SHP77 treated with DMSO at 0.1 percent for 48 hours (cell line): ENCODE data around the gene EIF2D.
"Not testable (repeated sequence)": the region's sequence is repeated elsewhere in the genome, so short reads cannot be mapped to it uniquely, and the experiment has no call there.

Experiments used
- DNase-seq: peaks from one replicate; lab custom pipeline; 2025; lab: John Stamatoyannopoulos, UW

EIF2D gene, protein sequence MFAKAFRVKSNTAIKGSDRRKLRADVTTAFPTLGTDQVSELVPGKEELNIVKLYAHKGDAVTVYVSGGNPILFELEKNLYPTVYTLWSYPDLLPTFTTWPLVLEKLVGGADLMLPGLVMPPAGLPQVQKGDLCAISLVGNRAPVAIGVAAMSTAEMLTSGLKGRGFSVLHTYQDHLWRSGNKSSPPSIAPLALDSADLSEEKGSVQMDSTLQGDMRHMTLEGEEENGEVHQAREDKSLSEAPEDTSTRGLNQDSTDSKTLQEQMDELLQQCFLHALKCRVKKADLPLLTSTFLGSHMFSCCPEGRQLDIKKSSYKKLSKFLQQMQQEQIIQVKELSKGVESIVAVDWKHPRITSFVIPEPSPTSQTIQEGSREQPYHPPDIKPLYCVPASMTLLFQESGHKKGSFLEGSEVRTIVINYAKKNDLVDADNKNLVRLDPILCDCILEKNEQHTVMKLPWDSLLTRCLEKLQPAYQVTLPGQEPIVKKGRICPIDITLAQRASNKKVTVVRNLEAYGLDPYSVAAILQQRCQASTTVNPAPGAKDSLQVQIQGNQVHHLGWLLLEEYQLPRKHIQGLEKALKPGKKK

DNA sequence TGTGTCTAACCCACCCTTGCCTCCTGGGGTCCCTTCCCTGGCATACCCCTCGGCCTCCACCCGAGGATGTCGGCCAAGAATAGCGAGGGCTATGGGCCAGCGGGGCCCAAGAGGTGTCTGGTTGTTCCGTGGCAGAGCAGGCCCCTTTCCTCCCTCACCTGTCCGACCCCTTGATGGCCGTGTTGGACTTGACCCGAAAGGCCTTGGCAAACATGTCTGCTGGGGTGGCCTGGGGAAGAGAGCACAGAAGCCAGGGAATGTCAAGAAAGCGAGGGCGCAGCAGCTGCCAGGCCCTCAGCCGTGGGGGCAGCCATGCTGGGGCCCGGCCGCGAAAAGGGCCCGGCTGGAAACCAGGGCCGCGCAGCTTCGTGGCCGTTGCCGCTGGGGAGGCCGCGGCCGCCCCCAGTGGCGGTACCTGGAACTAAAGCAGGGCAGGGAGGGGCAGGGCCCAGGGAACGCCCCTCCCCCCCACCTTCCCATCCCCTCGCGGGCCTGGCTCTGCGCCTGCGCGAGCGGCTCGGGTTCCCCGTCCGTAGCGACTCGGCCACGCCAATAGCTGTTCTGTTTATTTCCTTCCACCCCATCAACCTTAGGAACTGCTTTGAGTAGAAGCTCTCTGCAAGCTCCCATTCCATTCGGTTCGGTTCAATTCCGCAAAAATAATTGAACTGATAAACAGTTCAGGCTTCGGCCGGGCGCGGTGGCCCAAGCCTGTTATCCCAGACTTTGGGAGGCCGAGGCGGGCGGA lies at the start of gene EIF2D:
TSS of gene EIF2D (minus strand) at position 337 of the 748 bp plus-strand sequence. CDS start at position 214, 123 bp downstream.
- DNase-seq, result peak; percentile 76

DNA sequence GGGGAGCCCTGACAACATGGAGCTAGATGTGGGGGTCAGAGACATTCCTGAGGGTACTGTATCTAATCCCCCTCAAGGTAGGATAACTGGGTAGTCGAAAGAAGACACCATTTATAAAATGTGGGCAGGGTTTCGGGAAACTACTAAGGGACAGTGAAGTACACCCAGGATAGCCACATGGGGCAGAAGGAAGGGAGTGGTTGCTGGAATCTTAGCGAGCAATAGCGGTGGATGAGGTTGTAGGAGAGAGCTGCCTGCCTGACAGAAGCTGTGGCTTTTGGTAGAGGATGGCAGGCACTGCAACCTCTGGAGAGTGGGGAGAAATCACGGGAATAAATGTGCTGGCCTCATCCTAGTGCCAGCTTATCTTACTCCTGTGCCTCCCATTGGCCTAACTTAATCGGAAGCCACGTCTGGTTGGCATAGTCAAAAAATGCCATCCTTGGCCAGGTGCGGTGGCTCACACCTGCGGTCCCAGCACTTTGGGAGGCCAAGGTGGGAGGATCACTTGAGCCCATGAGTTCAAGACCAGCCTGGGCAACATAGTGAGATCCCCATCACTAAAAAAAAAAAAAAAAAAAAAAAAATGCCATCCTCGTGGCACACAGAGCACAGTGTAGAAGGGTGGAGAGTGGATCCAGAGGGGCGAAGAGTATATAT lies 49.0 kb upstream of the EIF2D start:
- no peak for DNase-seq

DNA sequence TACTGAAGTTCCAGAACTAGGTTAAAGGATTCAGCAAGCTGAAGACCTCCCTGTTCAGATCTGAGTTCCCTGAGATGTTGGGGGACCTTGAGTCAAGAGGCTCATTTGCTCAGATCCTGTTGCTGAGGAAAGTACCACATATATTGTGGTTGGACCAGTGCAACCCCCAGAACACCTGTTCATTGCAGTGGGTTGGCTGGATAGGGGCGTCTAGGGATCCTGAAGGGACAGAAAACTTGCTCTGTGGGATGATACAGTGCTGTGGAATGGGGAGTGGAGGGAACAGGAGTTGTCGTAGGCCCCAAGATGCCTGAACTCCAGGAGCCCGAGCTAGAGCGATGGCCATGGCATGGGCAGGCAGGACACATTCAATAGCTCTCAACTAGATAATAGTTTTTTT lies 47.9 kb upstream of the EIF2D start:
- no peak for DNase-seq

DNA sequence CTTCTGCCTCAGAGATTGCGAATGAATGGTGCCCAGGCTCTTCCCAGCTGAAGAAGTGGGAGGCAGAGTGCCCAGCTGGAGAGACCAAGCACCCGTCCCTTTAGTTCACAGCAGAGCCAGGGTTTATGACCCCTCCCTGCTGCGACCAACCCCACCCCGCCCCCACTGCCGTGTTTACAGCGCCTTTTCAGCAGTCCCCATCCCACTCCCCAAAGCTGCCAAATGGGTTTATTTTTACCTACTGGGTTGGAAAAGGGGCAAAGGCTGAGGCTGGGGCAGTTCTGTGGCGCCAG lies 46.7 kb upstream of the EIF2D start:
- DNase-seq, result no peak

DNA sequence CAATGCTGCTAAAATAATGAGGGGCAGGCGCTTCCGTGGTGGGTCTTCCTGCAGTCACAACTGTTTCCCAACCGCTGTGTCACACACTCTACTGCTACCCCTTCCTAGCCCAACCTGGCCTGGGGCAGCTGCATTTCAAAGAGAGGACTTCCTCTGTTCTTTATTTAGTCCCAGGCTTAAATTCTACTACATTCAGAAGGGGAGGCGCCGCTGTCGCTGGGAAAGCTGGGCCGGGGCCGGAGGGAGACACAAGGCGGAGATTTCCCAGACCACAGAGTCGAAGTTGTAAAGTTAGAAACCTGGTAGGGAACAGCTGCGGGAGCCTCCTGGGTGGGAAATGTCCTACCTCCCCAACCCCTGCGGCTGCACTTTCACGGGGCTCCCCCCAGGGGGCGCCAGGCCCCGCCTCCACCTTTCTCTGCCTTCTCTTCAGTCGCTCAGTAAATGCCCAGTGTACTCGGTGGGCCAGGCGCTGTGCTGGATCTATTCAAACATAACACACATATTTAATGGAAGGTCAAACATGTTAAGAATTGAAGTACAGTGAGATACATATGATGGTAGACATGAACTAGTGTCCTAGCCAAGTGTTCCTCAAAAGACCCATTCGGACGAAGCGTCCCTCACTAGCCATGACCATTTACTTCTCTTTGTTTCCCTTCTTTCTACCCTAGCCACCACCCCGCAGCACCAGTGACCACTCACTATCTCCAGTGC lies 46.2 kb upstream of the EIF2D start:
- no peak for DNase-seq

DNA sequence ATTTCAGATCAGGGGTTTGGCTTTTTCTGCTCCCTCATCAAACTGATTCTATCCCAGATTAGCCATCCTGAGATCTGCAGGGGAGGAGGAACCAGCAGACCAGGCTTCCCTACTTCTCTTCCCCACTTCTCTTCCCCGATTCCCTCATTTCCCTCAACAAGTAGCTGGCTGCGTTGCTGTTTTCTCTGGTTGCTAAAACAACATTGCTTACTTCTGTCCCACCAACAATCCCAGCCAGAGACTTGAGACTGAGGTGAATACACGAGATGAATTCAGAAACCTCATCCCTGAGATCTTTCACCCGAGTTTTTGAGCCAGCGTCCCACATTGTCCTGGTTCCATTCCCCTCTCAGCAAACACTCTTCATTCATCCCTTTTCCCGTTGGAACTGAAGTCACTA lies 45.5 kb upstream of the EIF2D start:
- no peak for DNase-seq

DNA sequence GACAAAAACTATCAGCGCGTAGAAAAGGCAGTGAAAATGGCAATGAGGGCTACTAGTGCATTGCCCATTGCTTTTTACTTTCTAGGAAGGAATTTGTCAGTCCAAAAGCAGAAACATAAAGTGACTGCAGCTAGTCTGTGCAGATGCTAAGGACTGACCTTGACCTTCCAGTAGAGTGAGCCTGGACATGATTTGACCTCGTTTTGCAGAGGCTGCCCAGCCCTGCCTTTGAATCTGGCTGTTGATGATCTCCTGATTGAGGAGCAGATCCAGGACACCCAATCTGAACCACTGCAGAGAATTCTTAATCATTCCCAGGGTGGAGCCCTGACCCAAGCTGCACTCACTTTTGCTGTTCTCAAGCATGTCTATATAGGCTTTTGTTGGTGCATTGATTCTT lies 44.7 kb upstream of the EIF2D start:
- DNase-seq, result no peak

DNA sequence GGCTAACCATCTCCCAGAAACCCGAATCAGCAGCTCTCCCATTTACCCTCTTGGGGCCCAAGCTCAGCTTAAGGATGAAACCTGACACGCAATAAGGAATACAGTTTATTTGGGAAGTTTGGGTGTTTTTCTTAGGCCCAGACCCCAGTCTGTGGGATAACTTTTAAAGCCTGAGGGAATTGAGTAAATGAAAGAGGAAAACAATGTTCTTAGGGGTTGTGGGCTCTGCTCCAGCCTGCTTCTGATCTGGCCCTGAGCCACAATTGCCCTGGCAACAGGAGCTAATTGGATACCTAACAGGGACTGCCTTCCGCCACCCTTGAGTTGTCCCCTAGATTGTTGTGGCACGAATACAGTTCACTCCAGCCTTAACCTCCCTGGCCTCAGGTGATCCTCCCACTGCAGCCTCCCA lies 43.2 kb upstream of the EIF2D start:
- no peak for DNase-seq

DNA sequence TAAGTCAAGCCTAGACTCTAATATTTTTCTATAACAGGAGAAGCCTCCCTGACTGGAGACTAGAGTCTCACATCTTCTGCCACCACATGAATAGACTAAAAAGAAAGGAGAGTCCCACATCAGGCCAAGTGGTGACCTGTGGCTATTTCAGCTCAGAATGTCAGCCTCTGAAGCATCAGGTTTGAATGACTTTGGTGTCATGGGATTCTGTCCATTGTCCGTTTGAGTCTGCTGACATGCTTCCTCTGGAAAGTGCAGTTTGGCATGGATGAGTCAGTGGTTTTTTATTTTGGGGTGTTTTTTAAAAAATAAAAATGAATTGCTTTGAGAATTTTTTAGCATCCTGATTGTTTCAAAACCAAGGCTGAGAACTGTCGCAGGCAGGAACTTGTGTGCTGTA lies 42.6 kb upstream of the EIF2D start:
- DNase-seq, result no peak

DNA sequence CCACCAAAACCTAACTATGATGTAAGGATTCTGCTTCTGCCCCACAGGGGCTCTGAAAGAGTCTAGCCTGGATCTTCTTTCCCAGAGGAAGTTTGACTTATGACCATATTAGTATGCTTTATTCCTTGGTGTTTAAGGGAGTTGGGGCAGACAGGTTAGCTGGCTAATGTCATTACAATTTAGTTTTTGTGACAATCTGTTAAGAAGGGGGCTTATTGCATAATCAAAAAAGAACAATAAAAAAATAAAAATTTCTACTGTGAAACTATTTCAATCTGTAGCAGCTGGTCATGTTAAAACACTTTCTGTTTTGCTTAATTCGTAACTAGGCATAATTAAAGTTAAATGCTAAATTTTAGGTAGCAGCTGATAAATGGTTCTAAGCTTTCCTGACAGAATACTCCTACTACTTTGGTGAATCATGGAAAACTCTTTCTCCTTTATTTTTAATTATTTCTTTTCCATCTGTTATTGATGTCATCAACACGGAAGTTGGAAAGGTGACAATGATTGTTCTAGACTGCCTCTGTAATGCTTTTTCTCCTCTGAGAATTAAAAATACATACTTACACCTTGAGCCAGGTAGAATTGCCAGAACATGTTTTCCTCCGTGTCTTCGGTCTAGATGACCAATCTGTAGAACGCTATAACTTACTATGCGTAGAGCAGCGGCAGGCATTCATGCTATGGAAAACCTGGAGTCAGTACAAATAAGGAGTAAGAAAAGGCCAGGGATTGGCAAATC lies 41.6 kb upstream of the EIF2D start:
- DNase-seq, result no peak

DNA sequence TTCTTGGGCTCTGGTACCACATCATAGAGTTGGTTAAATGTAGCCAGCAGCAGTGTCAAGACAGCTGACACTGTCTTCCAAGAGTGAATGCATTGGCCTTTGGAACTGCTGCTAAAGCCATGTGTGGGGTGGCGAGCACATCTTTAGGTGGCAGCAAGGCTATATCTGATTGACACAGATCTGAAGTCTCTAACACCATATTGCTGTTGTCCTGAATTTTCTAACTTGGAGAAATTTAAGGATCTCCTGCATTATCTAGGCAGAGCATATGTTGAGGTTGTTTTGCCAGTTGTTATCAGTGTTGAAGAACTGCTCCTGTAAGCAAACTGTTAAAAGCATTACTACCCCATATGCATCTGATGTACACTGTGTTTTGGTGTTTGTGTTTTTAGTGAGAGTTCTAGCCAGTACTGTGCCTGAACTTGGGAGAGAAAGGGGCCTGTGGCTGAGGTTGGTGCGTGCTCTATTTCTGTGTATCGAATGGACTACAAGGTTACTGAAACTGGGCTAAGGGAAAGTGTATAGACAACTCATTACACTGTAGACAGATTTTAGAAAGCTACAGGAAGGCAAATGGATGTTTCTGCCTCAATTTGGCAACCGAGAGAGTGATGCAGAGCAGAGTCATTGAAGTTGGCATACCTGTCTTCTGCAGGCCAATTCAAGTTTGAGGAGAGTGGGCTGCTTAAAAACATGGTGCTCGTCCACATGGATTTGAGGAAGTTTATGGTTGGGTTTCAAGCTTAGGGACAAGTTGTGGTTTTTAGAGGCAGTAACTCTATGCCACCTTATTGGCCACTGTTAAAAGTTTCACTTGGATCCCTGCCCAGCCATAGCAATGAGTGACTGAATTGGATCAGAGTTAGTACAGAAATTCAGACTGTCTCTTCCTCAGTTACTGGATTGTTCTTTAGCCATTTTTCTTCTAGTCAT lies 40.0 kb upstream of the EIF2D start:
- no peak for DNase-seq

DNA sequence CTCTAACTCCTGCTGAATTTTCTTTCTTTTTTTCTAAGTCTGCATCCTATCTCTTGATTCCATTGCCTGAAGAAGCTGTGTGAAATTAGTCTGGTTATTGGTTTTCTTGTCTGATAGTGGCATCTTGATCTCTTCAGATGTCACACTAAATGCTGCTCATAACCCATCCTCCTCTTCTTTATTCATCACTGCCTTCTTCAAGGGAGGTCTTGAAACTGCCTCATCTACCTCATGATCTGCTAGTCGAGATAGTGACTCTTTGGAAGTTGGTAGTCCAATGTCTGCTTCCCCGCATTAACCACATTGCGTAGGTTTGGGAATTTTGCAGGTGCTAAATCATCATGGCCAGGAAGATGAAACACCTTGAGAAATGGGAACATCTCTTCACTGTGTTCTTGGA lies 38.7 kb upstream of the EIF2D start:
- DNase-seq, result no peak

DNA sequence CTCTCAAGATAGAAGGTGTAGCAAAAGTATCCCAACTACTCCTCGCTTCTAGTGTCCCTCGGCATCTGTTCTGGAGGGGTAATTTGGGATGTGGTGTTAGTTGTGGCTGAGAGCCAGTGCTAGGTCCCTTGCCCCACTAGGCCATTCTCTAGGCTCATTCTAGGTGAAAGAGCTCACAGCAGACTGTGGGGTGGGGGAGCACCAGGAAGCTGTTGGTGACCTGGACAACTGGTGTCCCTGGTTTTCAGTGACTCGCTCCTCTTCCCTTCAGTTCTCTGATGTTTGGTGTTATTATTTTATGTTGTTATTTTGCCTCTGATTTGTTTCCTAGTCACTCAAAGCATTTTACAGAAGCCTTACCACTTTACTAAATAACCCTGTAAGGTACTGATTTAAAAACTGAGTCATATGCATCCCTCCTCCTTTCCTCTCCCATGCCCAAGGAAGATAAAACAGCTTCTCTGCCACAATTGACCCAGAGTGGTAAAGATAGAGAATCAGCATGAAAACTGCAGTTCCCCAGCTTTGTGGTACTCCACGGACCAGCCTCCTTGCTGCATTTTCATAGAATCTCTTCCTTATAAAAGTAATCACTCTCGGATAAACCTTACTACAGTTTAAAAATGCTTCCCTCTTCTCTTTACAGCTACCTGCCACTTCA lies 37.1 kb upstream of the EIF2D start:
- no peak for DNase-seq

DNA sequence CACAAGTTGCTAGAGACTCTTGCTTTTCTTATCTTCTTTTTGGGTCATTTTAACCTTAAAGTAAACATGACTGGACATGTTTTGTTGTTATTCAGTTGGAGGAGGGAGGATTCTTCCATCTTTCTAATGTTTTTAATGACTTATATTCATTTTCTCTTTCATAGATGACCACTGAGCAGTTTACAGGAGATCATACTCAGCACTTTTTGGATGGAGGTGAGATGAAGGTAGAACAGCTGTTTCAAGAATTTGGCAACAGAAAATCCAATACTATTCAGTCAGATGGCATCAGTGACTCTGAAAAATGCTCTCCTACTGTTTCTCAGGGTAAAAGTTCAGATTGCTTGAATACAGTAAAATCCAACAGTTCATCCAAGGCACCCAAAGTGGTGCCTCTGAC lies 35.0 kb upstream of the EIF2D start:
- no peak for DNase-seq

DNA sequence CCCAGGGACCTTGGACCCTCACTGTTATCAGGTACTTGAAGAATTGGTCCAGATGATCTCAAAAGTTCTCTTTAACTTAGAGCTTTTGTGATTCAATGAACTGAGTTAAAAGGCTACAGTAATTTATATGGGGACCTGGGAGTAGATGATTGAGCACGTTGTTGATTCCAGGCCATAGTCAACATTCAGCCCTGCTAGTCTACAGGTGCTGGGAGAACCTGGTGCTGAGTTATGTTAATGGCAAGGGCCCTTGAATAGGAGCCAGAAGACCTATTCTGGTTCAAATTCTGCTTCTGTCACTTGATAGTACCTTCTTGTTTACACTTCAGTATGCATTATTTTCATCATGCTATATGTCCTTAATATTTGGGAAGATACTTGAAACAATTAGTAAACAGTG lies 34.2 kb upstream of the EIF2D start:
- DNase-seq, result no peak

DNA sequence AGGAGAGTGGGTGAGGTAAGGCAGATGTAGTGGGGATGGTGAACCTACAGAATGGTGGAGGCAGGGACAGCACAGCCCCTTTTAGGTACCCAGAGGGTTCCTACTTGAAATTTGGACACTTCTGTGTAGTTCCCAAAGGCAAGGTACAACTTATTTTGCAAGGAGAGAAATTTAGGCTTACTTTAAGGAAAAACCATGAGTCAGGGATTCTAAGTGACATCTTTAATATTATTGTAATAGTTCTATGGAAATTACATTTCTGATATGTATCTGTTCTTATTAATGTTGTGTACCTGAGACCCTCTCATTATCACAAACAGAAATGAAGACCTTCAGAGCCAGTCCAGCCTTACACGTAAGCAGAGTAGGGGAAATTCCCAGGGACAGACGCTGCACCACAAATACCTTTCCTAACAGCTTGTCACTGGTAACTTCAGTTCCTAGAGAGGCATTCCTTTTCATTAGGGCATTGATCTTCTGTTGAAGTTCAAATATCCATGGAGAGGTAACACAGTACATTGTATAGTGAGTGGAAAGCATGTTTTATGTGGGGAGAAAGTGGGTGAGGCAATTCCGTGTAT lies 30.9 kb upstream of the EIF2D start:
- no peak for DNase-seq

DNA sequence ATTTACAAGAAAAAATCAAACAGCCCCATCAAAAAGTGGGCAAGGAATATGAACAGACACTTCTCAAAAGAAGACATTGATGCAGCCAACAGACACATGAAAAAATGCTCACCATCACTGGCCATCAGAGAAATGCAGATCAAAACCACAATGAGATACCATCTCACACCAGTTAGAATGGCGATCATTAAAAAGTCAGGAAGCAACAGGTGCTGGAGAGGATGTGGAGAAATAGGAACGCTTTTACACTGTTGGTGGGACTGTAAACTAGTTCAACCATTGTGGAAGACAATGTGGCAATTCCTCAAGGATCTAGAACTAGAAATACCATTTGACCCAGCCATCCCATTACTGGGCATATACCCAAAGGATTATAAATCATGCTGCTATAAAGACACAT lies 29.8 kb upstream of the EIF2D start:
- not testable (repeated sequence) for DNase-seq

DNA sequence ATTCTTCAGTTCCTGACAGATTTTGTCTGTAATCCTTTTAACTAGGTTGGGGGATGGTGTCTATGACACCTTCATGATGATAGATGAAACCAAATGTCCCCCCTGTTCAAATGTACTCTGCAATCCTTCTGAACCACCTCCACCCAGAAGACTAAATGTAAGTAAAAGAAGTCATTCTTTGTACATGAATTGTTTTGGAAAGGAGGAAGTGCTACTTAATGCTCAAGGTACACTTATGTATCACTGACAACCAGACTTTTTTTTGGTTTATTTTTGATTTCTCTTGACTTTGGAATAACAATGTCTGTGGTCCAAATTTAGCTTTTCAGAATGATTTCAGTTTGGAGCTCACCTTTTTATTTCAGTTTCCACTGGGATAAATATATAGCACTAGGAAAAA lies 25.3 kb upstream of the EIF2D start:
- no peak for DNase-seq

DNA sequence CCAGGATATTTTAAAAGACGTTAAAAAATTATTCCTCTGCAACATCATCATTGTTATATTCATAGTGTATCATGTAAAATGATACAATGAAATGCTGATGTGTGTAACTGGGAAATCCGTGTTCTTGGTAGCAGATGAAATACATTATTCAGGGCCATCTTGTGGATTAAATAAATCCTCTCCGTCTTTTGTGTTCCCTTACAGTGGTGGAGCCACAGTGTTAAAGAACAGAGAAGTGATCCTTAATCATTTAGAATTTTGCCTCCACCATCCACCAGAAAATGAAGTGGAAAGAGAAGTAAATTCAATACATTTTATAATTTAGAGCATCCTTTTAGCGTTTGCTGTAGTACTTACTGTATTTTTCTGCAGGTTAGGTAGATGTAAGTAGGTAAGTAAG lies 24.4 kb upstream of the EIF2D start:
- no peak for DNase-seq

DNA sequence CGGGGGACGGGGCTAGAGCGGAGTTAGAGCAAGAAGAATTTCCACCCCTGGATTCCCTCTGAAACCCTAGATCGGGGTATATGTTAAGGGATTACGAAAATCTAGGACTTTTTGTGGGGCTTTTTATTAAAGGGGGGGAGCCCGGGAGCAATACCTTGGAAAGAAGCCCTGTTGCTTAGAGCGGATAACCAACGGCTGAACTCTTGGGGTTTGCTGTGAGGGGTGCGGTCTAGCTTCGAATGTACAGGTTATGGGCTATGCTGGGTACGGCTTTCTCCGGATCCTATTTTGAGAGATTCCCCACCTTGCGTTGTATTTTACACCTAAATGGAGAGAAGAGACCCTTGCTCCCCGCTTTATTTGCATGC lies 23.7 kb upstream of the EIF2D start:
- no peak for DNase-seq
